ENCODE data around the gene CMBL. TPM values are rescaled to one million over a fixed set of nuclear protein-coding genes. Genes with fewer than 3 reads are reported as not detected.

CMBL gene
- total RNA-seq, 1 donor from 2014 or later: 24.0 TPM

- Mint-ChIP-seq H3K9me3 (no peaks in the 10 kb centered on the region), H3K4me1 (no peaks in the 10 kb centered on the region), H3K27me3 (ENCODE audit: low read depth) (peaks cover 3% of the 10 kb centered on the region), H3K36me3 (ENCODE audit: low read depth) (no peaks in the 10 kb centered on the region), H3K4me3 (no peak overlapping the region), H3K27ac (ENCODE audit: unreplicated experiment) (no peak overlapping the region)
- no peak for DNase-seq (ENCODE audit: low read depth, low spot score)
- TF ChIP-seq CTCF (conservative IDR thresholded peaks at IDR 0.05): no peak
These were observed 17.0 kb upstream of the CMBL start for GRCh38 chr5:10324518-10325370.

GRCh38 chr5:10323588-10324488 is 16.1 kb upstream of the CMBL start:
- no peak for DNase-seq (ENCODE audit: low read depth, low spot score)
- Mint-ChIP-seq H3K27ac (ENCODE audit: unreplicated experiment) (no peak overlapping the region), H3K4me3 (no peak overlapping the region), H3K27me3 (ENCODE audit: low read depth) (no peaks in the 10 kb centered on the region), H3K4me1 (no peaks in the 10 kb centered on the region), H3K36me3 (ENCODE audit: low read depth) (no peaks in the 10 kb centered on the region), H3K9me3 (no peaks in the 10 kb centered on the region)
- TF ChIP-seq CTCF (conservative IDR thresholded peaks at IDR 0.05): no peak

- no peaks in the 10 kb centered on the region for H3K9me3 Mint-ChIP-seq
- DNase-seq (ENCODE audit: low read depth, low spot score): no peak
- H3K27me3 Mint-ChIP-seq (ENCODE audit: low read depth): no peaks in the 10 kb centered on the region
- TF ChIP-seq CTCF (conservative IDR thresholded peaks at IDR 0.05): no peak
- H3K4me1 Mint-ChIP-seq: no peaks in the 10 kb centered on the region
- no peaks in the 10 kb centered on the region for H3K36me3 Mint-ChIP-seq (ENCODE audit: low read depth)
- H3K4me3 Mint-ChIP-seq: no peak overlapping the region
- no peak overlapping the region for H3K27ac Mint-ChIP-seq (ENCODE audit: unreplicated experiment)
These were observed 14.2 kb upstream of the CMBL start for GRCh38 chr5:10321882-10322281.

- Mint-ChIP-seq H3K4me1 (no peaks in the 10 kb centered on the region), H3K27me3 (ENCODE audit: low read depth) (no peaks in the 10 kb centered on the region), H3K36me3 (ENCODE audit: low read depth) (no peaks in the 10 kb centered on the region), H3K9me3 (no peaks in the 10 kb centered on the region), H3K27ac (ENCODE audit: unreplicated experiment) (no peak overlapping the region), H3K4me3 (no peak overlapping the region)
- DNase-seq (ENCODE audit: low read depth, low spot score): no peak
- no peak for TF ChIP-seq CTCF (conservative IDR thresholded peaks at IDR 0.05)
These were observed 13.1 kb upstream of the CMBL start for GRCh38 chr5:10320793-10321192.

- Mint-ChIP-seq H3K36me3 (ENCODE audit: low read depth) (no peaks in the 10 kb centered on the region), H3K9me3 (no peaks in the 10 kb centered on the region), H3K4me1 (no peaks in the 10 kb centered on the region), H3K4me3 (no peak overlapping the region), H3K27ac (ENCODE audit: unreplicated experiment) (no peak overlapping the region), H3K27me3 (ENCODE audit: low read depth) (no peaks in the 10 kb centered on the region)
- DNase-seq (ENCODE audit: low read depth, low spot score): no peak
- TF ChIP-seq CTCF (conservative IDR thresholded peaks at IDR 0.05): no peak
These were observed 11.6 kb upstream of the CMBL start for GRCh38 chr5:10319202-10319851.
